NCI-H187 treated with DMSO at 0.1 percent for 48 hours (cell line): Measurements from ENCODE around the gene CFAP410.

ENCODE experiments used
- DNase-seq: peaks from one replicate; lab custom pipeline; 2025; lab: John Stamatoyannopoulos, UW

CFAP410 gene

GRCh38 chr21:44298301-44298700 lies 40.9 kb downstream of the CFAP410 start:
- no peak for DNase-seq

- peak; percentile 48 for DNase-seq
These were observed 41.5 kb downstream of the CFAP410 start for GRCh38 chr21:44297525-44298290.

GRCh38 chr21:44296916-44297315 lies 42.3 kb downstream of the CFAP410 start:
- no peak for DNase-seq

GRCh38 chr21:44296103-44296519 lies 43.1 kb downstream of the CFAP410 start:
- DNase-seq: no peak

GRCh38 chr21:44295646-44296045 lies 43.5 kb downstream of the CFAP410 start:
- DNase-seq: no peak

- no peak for DNase-seq
These were observed 44.0 kb downstream of the CFAP410 start for GRCh38 chr21:44295163-44295573.

GRCh38 chr21:44294391-44295162 lies 44.6 kb downstream of the CFAP410 start:
- DNase-seq: no peak

GRCh38 chr21:44293551-44294231 lies 45.5 kb downstream of the CFAP410 start:
- DNase-seq: no peak

- no peak for DNase-seq
These were observed 46.4 kb downstream of the CFAP410 start for GRCh38 chr21:44292812-44293195.

- no peak for DNase-seq
These were observed 47.0 kb downstream of the CFAP410 start for GRCh38 chr21:44291936-44292811.

- DNase-seq: no peak
These were observed 47.9 kb downstream of the CFAP410 start for GRCh38 chr21:44291078-44291935.

GRCh38 chr21:44290327-44291077 lies 48.7 kb downstream of the CFAP410 start:
- no peak for DNase-seq

- no peak for DNase-seq
These were observed 49.7 kb downstream of the CFAP410 start for GRCh38 chr21:44289381-44290010.

GRCh38 chr21:44288251-44289110 lies 50.7 kb downstream of the CFAP410 start:
- DNase-seq: no peak

- DNase-seq: no peak
These were observed 52.2 kb downstream of the CFAP410 start for GRCh38 chr21:44286716-44287632.

- DNase-seq: no peak
These were observed 53.0 kb downstream of the CFAP410 start for GRCh38 chr21:44286086-44286715.
